Liver (tissue), 3 donors: ENCODE data around the gene DRG1.

Experiments
- CTCF ChIP-seq: fragments of 150-350 bp; IDR thresholded peaks from 2 replicates; pipeline ENCODE4 v1.5.1; 2017; ENCODE audit warnings: improper control_type of control experiment, low read depth, low read length; ENCODE audit not compliant: missing input control
- GABPA ChIP-seq, 2 donors: IDR thresholded peaks in 1 of 2; conservative IDR thresholded peaks in 1 of 2; 2 replicates each; pipeline ENCODE4 v1.6.1; 2016; ENCODE audit warnings: antibody characterized with exemption in 2 of 2, mild to moderate bottlenecking in 1 of 2, moderate library complexity in 1 of 2
- RAD21 ChIP-seq, 2 donors: IDR thresholded peaks; 2 replicates each; pipeline ENCODE4 v1.6.1; 2016; ENCODE audit warnings: antibody characterized with exemption in 2 of 2, mild to moderate bottlenecking in 2 of 2
- YY1 ChIP-seq: IDR thresholded peaks from 2 replicates; pipeline ENCODE4 v1.6.1; 2016; ENCODE audit warnings: antibody characterized with exemption, mild to moderate bottlenecking
- TF ChIP-seq, protein P1 (sequence below): IDR thresholded peaks from 2 replicates; pipeline ENCODE4 v1.6.1; 2016; ENCODE audit warnings: antibody characterized with exemption
- TF ChIP-seq, protein P2 (sequence below): IDR thresholded peaks from 2 replicates; pipeline ENCODE4 v1.6.1; 2016; ENCODE audit warnings: antibody characterized with exemption
- donor health status: healthy.
- donor health status: healthy.

- no peak for TF ChIP-seq CTCF
- TF ChIP-seq, protein P1, sequence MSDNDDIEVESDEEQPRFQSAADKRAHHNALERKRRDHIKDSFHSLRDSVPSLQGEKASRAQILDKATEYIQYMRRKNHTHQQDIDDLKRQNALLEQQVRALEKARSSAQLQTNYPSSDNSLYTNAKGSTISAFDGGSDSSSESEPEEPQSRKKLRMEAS: no peak
- TF ChIP-seq YY1: no peak
- TF ChIP-seq GABPA (IDR thresholded peaks at IDR 0.05 in 1 of 2, conservative IDR thresholded peaks at IDR 0.05 in 1 of 2): no peak
- TF ChIP-seq, protein P2, sequence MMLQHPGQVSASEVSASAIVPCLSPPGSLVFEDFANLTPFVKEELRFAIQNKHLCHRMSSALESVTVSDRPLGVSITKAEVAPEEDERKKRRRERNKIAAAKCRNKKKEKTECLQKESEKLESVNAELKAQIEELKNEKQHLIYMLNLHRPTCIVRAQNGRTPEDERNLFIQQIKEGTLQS: no peak
- TF ChIP-seq RAD21 (IDR thresholded peaks at IDR 0.05): no peak
Observed at GRCh38 chr22:31442768-31443489, 43.5 kb downstream of the DRG1 start.
